Measurements from ENCODE around the gene GLRA3.

The GLRA3 gene

GRCh38 chr4:174860588-174860987 is 31.5 kb upstream of the GLRA3 start:
- TF ChIP-seq CTCF (IDR thresholded peaks at IDR 0.05): no peak

GRCh38 chr4:174859904-174860303 is 30.9 kb upstream of the GLRA3 start:
- Histone ChIP-seq H3K36me3 (ENCODE audit: control insufficient read depth, insufficient read depth, low read length) (no peaks in the 10 kb centered on the region), H3K9me3 (ENCODE audit: control insufficient read depth, low read length) (no peaks in the 10 kb centered on the region), H3K79me2 (no peaks in the 10 kb centered on the region), H3K4me3 (ENCODE audit: low read depth, low read length) (no peak overlapping the region), H3K27ac (no peak overlapping the region), H3K9ac (no peak overlapping the region), H3K4me1 (no peaks in the 10 kb centered on the region), H3K27me3 (ENCODE audit: control insufficient read depth, insufficient read depth, low read length) (no peaks in the 10 kb centered on the region), H3K4me2 (ENCODE audit: low read length) (no peak overlapping the region), H2AFZ (no peak overlapping the region)
- no peak for TF ChIP-seq CTCF (IDR thresholded peaks at IDR 0.05)

More at GRCh38 chr4:174860588-174860987, 31.5 kb upstream of the GLRA3 start:
- no peak overlapping the region for H2AFZ ChIP-seq
- no peak overlapping the region for H3K9ac ChIP-seq
- H3K27me3 ChIP-seq (ENCODE audit: control insufficient read depth, insufficient read depth, low read length): no peaks in the 10 kb centered on the region
- H3K27ac ChIP-seq: no peak overlapping the region
- no peaks in the 10 kb centered on the region for H3K4me1 ChIP-seq
- H3K4me2 ChIP-seq (ENCODE audit: low read length): no peak overlapping the region
- H3K9me3 ChIP-seq (ENCODE audit: control insufficient read depth, low read length): no peaks in the 10 kb centered on the region
- no peaks in the 10 kb centered on the region for H3K79me2 ChIP-seq
- H3K4me3 ChIP-seq (ENCODE audit: low read depth, low read length): no peak overlapping the region
- no peaks in the 10 kb centered on the region for H3K36me3 ChIP-seq (ENCODE audit: control insufficient read depth, insufficient read depth, low read length)

- Histone ChIP-seq H3K9ac (no peak overlapping the region), H3K4me2 (ENCODE audit: low read length) (no peak overlapping the region), H2AFZ (no peak overlapping the region), H3K79me2 (no peaks in the 10 kb centered on the region), H3K36me3 (ENCODE audit: control insufficient read depth, insufficient read depth, low read length) (no peaks in the 10 kb centered on the region), H3K4me3 (ENCODE audit: low read depth, low read length) (no peak overlapping the region), H3K9me3 (ENCODE audit: control insufficient read depth, low read length) (no peaks in the 10 kb centered on the region), H3K27me3 (ENCODE audit: control insufficient read depth, insufficient read depth, low read length) (no peaks in the 10 kb centered on the region), H3K4me1 (no peaks in the 10 kb centered on the region), H3K27ac (no peak overlapping the region)
- no peak for TF ChIP-seq CTCF (IDR thresholded peaks at IDR 0.05)
Observed at GRCh38 chr4:174856926-174857800, 28.1 kb upstream of the GLRA3 start.

- Histone ChIP-seq H3K4me2 (ENCODE audit: low read length) (no peak overlapping the region), H3K27me3 (ENCODE audit: control insufficient read depth, insufficient read depth, low read length) (no peaks in the 10 kb centered on the region), H3K9ac (no peak overlapping the region), H3K36me3 (ENCODE audit: control insufficient read depth, insufficient read depth, low read length) (no peaks in the 10 kb centered on the region), H3K27ac (no peak overlapping the region), H2AFZ (no peak overlapping the region), H3K4me1 (no peaks in the 10 kb centered on the region), H3K4me3 (ENCODE audit: low read depth, low read length) (no peak overlapping the region), H3K79me2 (no peaks in the 10 kb centered on the region), H3K9me3 (ENCODE audit: control insufficient read depth, low read length) (no peaks in the 10 kb centered on the region)
- TF ChIP-seq CTCF (IDR thresholded peaks at IDR 0.05): no peak
Observed at GRCh38 chr4:174855050-174855449, 26.0 kb upstream of the GLRA3 start.

GRCh38 chr4:174853629-174854028 is 24.6 kb upstream of the GLRA3 start:
- H3K27ac ChIP-seq: no peak overlapping the region
- no peaks in the 10 kb centered on the region for H3K4me1 ChIP-seq
- no peaks in the 10 kb centered on the region for H3K9me3 ChIP-seq (ENCODE audit: control insufficient read depth, low read length)
- no peak overlapping the region for H2AFZ ChIP-seq
- H3K36me3 ChIP-seq (ENCODE audit: control insufficient read depth, insufficient read depth, low read length): no peaks in the 10 kb centered on the region
- no peak overlapping the region for H3K4me3 ChIP-seq (ENCODE audit: low read depth, low read length)
- no peaks in the 10 kb centered on the region for H3K79me2 ChIP-seq
- H3K4me2 ChIP-seq (ENCODE audit: low read length): no peak overlapping the region
- no peak for TF ChIP-seq CTCF (IDR thresholded peaks at IDR 0.05)
- H3K9ac ChIP-seq: no peak overlapping the region
- no peaks in the 10 kb centered on the region for H3K27me3 ChIP-seq (ENCODE audit: control insufficient read depth, insufficient read depth, low read length)

All from parathyroid adenoma (tissue), 2 donors.